Kidney tubule cell (primary cell): ENCODE data around the gene CMYA5.

ENCODE experiments used
- DNase-seq: peaks from one replicate; pipeline ENCODE4 v3.0.0-alpha.2; 2018; ENCODE audit warnings: low spot score

The CMYA5 gene

DNA sequence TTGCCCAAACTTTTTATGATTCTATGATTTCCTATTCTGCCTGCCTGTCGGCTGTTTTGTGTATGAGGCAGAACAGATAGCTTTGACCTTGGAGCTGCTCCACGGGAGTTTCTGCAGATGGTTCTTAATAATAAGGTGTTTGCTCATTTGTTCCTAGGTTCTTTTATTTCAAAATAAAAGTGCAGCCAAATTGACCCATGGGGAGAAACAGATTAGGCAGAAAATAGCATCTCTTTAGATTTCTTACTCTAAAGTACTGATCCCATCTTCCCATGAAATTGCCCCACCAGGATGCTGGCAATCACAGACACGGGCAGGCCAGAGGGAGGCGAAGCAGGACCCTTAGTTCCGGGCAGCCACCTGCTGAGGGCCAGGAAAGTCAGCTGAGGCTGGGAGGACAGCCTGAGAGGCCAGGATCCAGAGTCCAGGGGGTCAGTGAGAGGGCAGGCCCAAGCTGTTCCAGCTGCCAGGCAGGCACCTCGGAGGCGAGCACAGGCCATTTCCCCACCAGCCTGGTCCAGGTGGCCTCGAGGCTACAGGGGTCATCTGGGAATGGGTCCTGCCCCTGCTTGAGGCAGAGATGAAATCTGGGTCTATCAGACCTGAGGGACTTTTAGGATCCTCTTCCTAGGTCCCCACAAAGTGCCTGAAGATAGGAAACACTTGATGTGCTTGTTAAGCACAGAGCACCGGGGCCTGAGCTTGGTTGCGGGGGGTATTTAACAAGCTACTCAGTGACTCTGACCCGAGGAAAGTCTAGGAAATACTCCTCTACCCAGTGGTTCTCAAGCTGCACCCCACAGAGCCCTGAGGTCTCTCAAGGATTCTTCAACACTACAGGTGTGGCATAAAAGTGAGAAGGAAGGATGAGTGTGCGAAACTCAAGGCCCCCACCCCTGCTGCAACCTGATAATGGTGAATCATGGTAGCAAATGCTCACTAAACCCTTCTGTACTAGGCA is 145.4 kb downstream of the CMYA5 start:
- no peak for DNase-seq

DNA sequence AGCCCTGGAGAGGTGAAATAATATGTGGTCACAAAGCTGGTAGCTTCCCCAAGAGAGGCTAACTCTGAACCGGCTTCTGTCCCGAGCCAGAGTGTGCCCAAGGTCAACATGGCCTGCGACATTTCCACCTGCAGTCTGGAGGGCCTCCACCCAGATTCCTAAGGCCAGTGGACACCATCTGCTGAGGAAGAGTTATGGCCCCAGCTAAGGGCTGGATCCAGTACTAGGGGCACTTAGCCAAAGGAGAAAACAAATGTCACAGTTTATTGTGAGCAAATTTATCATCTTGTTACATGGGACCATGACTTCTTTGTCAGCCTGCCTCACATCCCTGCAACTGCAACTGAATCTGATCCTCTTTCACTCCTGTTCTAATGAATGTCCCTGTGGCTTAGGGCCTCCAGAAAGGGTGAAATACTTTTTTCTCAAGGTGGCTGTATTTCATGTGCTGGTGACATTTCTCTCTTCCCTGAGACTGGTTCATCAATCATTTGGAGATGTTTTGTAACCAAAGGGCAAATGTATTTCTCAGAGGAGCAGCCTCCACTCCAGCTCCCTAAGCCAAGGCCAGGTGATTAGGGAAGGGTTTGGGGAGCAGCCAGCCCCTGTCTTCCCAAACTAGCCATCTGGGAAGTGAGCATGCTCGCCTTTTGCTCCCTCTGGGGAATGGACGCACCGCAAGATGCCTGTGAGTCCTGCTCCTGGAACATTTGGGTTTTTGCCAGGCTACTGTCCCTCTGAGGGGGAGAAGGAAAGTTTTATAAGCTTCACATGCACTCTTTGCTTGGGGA is 148.3 kb downstream of the CMYA5 start:
- DNase-seq, result no peak

DNA sequence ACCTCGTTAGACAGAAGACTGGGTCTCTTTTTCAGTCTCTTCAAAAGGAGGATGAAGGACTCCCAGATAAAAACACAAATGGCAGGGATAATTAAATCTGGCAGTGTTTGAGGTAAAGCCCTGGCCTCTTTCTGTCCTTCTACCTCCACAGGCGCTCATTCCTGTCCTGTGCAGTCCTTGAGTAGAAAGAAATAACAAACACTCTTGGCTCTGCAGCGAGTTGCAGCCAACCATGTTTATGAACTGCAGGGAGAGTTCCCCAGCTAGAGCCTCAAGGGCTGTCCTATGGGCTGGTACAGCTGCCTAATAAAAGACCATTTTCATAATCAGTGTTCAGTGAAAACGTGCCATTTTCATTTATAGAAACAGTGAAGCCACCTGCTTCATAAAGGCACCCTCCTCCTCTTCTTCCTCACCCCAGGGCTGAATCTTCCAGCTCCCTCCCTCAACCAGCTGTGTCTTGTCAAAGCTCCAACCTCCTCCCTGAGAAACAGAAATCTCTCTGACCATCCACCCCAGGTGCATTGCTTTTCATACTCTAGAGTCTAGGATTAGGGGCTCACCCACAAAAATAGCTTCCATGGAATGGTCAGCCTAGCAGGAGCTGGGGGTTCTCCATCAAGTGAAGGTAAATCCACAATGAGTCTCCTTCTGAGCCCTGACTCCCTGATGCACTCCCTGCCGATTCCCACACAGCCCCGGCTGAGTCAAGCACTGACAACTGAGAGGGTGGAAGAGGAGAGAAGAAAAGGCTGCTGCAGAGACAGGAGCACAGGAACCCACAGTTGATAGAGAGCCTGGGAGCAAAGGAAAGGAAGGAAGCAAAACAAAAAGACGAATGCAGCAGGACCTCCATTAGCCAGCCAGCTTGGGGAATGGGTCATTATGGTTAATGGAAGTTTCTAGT is 150.7 kb downstream of the CMYA5 start:
- DNase-seq, result no peak

DNA sequence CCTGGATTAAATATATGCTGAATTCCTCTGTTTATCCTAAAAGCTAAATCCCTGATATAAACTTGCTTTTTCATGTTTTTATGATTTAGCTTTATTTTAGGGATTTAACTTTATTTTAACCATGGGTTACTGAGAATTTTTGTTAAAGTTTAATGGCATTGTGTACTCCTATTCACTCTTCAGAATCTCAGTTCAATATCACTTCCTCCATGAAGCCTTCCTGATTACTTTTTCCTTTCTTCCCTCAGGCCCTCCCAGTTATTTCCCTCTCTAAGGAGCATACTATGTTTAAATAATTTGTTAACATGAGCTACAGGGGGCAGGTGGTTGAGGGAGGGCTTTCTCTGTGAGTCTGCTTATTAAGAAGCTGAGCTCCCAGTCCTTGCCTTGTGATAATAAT is 151.5 kb downstream of the CMYA5 start:
- DNase-seq, result no peak

DNA sequence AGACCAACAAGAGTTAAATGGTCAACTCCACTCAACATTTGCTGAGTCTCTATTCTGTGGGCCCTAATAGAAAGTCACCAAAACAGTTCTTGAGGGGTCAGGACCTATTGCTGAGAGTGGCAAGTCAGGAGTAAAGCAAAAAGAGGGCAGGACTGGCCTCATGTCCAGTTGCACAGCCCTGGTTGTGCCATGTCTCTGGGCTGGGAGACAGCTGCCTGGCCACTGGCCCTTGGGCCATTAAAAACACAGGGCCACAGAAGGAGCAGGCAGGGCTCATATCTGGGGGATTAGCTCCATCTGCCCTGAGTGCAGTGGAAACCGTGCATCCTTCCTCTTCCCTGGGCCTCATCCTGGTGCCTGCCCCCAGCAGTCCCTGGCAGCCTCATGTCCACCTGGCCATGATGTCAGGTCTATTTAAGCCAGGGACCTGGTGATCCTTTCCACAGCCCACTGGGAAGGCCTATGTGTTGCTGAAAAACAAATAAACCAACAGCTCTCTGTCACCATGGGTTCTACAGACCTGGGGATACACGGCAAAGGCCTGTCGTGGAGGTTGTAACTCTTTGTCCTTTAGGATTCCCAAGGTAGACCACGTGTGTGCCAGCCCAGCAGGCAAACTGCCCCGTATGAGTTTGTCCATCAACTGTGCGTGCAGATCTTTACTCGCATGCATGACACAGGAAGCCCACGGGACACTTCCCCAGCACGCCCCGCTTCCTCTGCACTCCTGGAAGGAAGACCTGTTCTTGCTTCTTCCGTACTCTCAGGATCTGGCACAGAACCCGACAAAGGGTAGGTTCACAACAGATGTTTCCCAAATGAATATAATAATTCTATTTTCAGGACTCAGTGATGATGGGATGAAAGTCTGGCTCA is 152.6 kb downstream of the CMYA5 start:
- DNase-seq, result no peak

DNA sequence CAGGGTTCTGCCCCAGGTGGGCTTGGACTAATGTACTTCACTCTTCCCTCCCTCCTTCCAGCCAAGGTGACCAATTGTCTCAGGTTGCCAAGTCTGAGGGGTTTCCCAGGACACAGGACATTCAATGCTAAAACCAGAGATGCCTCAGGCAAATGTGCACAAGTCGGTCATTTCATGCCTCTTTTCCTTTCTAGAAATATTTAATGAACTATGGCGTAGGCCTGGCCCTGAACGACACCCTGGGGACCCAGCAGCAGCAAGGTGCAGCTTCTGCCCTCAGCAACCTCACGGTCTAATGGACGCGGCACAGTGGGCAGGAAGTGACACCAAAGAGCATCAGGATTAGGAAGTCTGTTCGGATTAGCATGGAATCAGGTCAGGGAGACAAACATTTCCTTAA is 153.4 kb downstream of the CMYA5 start:
- no peak for DNase-seq

DNA sequence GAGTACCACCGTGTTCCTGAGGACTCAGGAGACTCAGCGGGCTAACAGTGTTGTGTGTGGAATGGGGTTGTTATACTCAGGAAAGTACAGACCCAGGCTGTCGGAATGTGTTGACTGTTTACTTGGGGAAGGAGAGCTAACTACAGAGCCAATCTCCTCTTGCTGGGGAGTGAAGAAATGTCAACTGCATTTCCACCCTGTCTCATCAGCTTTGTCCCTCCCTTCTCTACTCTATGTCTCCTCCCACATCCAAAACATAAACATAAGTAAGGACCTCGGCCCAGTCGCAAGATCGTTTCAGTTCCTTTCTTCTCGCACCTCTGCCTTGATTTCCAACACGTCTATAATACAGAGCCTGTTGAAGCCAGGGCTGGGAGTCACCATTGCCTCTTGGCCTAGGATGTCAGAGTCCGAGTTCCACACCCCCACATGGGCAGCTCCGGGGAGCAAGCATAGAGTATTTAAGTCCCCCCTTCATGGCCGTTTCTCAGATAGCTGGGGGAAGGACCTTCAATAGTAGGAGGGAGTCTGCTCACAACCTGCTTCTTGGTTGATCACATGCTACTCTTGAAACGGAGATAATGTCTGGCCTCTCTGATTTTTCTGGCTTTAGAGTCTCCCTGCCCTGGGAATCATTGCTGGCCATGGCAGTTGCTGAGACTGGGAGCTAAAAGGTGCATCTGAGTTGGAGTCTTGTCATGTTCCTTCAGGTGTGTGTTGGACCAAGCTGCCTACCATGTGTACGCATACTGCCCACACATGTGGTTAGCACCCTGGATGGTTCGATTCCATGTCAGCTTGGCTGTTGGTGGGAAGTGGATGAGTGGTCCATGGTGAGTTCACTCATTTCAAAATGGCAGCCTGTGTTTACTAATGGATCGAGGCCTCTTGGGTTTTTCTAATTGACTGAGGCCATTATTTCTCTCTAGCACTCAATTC is 154.1 kb downstream of the CMYA5 start:
- DNase-seq, result no peak

DNA sequence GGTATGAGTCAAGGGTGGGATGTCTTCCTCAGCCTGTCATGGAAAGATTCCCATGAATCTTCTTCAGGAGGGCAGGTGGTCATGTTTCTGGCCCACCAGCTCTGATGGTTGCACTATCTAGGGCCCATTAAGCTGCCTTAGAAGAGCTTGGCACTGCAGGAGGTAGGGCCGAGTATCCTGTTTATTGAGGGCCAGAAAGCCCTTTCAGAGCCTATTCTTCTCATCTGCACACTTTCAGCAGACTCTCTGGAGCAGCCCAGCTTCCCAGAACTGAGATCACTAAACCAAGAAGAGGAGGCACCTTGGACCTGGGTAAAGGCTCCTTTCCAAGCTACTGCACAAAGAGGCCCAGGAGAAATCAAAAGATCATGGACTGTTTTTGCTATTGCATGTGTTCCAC is 154.9 kb downstream of the CMYA5 start:
- no peak for DNase-seq

DNA sequence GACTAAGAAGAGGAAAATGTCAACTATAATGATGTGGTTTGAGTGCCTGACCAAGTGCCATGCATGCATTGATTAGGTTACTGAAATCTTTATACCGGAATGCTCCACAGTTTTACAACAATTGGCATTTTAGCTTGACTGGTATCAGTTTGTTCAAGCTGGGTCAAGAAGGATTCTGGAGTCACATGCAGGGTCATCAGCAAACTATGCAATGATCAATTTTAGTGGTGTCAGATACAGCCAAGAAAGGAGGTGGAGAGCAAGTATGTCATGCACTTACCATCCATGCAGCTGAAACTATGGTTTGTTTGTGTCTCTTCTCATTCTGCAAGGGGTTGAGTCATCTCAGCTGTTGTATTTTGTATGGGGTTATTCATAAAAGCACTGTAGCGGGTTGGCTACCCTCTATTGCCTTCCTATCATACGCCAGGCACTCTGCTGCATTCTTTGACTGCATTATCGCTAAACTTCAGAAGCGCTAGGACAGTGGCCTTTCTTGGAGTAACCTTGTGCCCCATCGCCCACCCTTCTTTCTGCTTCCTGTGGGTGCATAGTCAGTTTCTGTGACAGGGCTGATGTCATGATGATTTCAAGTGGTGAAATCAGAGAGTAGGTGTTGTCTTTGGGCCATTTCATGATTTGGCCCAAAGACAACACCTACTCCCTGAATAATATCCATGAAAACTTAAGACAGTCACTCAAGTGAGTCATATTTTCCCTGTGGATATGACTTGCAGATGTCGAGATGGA is 156.0 kb downstream of the CMYA5 start:
- peak; percentile 86 for DNase-seq

DNA sequence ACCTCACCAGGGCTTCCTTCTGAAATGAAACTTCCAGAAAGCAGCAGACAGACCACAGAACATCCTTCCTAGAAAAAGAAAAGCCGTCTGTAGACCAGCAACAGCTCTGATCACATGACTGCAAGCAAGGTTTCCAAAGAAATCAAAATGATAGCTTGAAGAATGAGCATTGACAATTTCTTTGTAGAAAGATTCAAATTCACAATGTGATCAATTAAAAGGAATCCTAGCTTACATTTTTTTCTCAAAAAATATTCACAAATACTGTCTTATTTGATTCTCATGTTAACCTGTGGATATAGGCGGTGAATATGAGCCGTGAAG is 156.5 kb downstream of the CMYA5 start:
- no peak for DNase-seq

DNA sequence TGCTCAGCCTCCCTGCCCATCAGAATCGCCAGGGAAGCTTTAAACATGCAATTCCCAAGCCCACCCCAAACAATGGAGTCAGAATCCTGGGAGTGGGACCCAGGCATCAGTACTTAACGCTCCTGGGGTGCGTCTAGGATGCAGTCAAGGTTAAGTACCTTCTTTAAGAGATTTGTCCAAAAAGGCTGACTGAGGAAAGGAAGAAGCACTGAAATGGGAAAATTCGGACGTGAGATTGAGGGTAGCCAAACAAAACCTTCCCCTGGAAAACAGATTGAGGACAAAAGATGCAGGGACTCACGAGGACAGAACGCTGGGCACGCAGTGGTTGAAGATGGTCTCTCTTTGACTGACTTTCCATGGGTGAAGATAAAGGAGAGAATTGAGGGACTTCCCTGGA is 157.9 kb downstream of the CMYA5 start:
- no peak for DNase-seq

DNA sequence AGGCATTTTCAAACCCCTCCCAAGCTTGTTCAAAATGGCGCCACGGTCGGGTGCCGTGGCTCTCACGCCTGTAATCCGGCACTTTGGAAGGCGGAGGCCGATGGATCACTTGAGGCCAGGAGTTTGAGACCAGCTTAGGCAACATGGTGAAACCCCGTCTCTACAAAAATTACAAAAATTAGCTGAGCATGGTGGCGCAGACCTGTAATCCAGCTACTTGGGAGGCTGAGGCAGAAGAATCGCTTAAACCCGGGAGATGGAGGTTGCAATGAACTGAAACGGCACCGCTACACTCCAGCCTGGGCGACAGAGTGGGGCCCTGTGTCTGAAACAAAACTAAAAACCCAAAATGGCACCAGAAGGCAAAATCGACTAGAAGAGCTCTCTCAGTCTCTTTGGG is 159.4 kb downstream of the CMYA5 start:
- no peak for DNase-seq
